GM12872 (cell line): ENCODE results near the gene PLA2G4F.

Experiments
- TF ChIP-seq, protein P1 (sequence below): IDR thresholded peaks from 3 replicates; pipeline ENCODE4 v1.5.1; 2011; ENCODE audit warnings: low read depth, mild to moderate bottlenecking, low read length, moderate library complexity; ENCODE audit not compliant: insufficient read depth

Gene PLA2G4F

DNA sequence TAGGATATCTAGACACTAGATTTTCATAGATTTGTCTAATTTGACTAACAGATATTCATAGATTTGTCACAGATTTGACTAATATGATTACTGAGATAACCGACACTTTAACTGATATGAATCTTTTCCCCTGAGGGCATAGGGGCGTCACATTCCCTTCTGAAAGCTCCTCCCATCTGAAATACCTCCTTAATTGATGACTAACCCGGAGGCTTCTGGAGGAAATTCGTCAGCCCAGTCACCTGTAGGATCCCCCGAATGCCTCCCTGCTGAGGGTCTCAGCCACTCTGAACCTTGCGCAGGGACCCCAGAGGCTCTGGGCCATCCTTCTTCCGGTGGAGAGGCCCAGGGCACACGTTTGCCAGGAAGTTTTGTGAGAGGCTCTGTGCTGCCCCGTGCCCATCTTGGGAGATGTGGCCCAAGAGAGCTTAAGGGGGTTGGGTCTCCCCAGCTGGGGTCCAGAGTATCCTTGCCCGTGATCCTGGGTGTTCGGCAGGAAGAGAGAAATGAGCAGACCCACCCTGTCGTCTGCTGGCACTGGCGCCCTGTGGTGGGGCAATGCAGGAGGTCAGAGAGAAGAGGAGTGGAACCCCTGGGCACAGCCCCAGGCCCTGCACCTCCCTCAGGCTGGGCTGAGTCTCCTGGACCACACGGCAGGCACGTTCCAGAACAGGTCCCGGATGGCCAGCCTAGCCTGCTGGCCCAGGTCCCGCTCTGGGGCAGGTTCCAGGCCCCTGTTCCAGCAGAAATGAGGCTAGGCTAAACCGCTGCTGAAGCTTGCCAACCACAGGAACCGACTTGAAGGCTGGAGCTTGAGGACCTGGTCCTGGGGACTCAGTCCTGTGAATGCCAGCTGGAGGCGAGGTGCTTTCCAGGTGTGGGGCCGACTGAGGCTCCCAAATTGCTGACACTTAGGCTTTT lies 63.8 kb downstream of the PLA2G4F start:
- TF ChIP-seq, protein P1, sequence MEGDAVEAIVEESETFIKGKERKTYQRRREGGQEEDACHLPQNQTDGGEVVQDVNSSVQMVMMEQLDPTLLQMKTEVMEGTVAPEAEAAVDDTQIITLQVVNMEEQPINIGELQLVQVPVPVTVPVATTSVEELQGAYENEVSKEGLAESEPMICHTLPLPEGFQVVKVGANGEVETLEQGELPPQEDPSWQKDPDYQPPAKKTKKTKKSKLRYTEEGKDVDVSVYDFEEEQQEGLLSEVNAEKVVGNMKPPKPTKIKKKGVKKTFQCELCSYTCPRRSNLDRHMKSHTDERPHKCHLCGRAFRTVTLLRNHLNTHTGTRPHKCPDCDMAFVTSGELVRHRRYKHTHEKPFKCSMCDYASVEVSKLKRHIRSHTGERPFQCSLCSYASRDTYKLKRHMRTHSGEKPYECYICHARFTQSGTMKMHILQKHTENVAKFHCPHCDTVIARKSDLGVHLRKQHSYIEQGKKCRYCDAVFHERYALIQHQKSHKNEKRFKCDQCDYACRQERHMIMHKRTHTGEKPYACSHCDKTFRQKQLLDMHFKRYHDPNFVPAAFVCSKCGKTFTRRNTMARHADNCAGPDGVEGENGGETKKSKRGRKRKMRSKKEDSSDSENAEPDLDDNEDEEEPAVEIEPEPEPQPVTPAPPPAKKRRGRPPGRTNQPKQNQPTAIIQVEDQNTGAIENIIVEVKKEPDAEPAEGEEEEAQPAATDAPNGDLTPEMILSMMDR = no peak

DNA sequence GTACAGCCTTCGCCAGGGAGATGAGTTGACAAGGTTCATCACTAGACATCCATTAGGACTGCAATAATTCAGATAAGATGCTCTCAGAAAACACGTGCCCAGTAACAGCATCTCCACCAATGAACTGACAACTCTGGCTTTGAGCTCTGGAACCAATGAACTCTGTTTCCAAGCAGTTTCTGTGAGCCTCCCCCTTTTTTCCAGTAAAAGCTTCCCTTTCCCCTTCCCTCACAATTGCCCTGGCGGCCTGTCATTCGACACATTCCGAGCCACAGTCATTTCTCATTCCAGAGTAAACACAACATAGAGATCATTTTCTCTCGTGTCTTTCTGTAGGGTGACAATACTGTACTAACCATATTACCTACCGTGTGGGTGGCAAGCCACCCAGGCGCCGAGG lies 65.7 kb downstream of the PLA2G4F start:
- TF ChIP-seq, protein P1 = no peak

DNA sequence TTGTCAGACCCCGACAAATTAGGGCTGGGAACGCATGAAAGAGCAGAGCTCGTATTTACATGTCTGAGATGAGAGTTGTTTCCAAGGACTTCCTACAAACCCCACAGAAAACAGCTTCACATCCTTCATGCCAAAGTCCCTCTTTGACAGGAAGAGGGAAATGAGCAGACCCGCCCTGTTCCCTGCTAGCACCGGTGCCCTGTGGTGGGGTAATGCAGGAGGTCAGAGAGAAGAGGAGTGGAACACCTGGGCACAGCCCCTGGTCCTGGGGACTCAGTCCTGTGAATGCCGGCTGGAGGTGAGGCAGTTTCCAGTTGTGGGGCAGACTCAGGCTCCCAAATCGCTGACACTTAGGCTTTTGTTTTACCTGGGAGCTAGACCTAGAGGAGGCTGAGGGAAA lies 66.1 kb downstream of the PLA2G4F start:
- TF ChIP-seq, protein P1 = no peak

DNA sequence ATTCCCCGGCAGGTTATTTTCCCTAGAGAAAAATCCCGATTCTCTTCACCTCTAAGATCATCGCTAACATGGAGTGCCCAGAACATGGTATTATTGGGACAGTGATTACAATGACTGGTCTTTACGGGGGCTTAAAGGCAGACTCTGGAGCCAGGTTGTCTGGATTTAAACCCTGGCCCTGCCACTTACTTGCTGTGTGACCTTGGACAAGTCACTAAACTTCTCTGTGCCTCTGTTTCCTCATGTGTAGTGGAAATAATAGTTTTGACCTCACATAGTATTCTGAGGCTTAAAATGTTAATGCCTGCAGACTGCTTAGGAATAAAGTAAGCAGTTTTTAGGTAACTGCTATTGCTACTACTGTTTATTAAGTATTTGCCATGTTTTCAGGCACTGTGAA lies 66.5 kb downstream of the PLA2G4F start:
- TF ChIP-seq, protein P1 = no peak
